SJSA1 (cell line): ENCODE data around the gene PRDM12. TPM values are rescaled to one million over a fixed set of nuclear protein-coding genes. Genes with fewer than 3 reads are reported as not detected.

Experiments
- DNase-seq, 2 experiments: peaks; one replicate each; pipeline ENCODE4 v3.0.0-alpha.2; 2015 to 2020; ENCODE audit warnings: low spot score in 2 of 2, low read depth in 1 of 2
- H3K27ac ChIP-seq: fragments of 250-450 bp; sonication (Bioruptor Pico); 2 replicates; pipeline ENCODE4 v1.5.1; 2020; ENCODE audit warnings: mild to moderate bottlenecking, moderate library complexity
- H3K27me3 ChIP-seq: fragments of 250-450 bp; sonication (Bioruptor Pico); replicated peaks from 2 replicates; pipeline ENCODE4 v1.5.1; 2020; ENCODE audit warnings: mild to moderate bottlenecking, moderate library complexity
- H3K36me3 ChIP-seq: fragments of 250-450 bp; sonication (Bioruptor Pico); 2 replicates; pipeline ENCODE4 v1.5.1; 2020; ENCODE audit warnings: mild to moderate bottlenecking
- H3K4me1 ChIP-seq: fragments of 250-450 bp; sonication (Bioruptor Pico); replicated peaks from 2 replicates; pipeline ENCODE4 v1.6.1; 2021; ENCODE audit warnings: mild to moderate bottlenecking
- H3K4me3 ChIP-seq: fragments of 250-450 bp; sonication (Bioruptor Pico); 2 replicates; pipeline ENCODE4 v1.5.1; 2020; ENCODE audit warnings: mild to moderate bottlenecking
- H3K9me3 ChIP-seq: fragments of 250-450 bp; sonication (Bioruptor Pico); replicated peaks from 2 replicates; pipeline ENCODE4 v1.5.1; 2020; ENCODE audit warnings: mild to moderate bottlenecking
- total RNA-seq: library from RNA; depleted of rRNA; stranded (reverse); fragments of >200 nt; shearing (Covaris generic); gene quantifications from 2 replicates; pipeline ENCODE4 v1.2.3, GENCODE V29; 2014; rRNA removed

The PRDM12 gene
- total RNA-seq: not detected in 2 replicates

DNA sequence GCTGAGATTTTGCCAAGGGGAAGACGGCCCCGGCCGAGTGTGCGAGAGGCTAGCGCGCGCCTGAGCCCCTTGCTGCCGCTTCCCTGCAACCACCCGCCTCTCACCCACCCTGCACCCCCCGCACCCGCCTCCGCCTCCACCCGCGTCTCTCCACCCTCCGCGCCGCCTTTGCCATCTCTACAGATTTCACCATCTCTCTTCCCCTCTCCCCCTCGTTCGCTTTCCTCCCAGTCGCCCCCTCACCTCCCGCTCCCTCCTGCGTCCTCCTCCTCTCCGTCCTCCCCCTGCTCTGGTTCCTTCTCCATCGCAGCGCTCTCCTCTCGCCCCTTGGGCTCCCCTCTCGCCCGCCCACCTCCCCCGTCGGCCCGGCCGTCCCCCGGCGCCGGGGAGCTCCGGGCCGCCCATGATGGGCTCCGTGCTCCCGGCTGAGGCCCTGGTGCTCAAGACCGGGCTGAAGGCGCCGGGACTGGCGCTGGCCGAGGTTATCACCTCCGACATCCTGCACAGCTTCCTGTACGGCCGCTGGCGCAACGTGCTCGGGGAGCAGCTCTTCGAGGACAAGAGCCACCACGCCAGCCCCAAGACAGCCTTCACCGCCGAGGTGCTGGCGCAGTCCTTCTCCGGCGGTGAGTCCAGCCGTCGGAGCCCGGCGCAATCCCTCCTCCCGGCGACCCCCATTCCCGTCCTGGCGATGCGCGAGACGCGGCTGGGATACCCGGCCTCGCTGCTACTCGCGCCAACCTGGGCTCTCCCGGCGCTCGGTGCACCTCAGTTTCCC, at the start of gene PRDM12:
TSS of gene PRDM12 (plus strand) at position 344 of the 778 bp plus-strand sequence. CDS start at position 404, 60 bp downstream.
- H3K27me3 ChIP-seq: peaks cover 82% of the 10 kb centered on the region
- H3K4me1 ChIP-seq: peaks cover 11% of the 10 kb centered on the region
- DNase-seq: no peak
- H3K36me3 ChIP-seq: no peaks in the 10 kb centered on the region
- no peak within 1 kb of the TSS for H3K4me3 ChIP-seq
- no peak within 1 kb of the TSS for H3K27ac ChIP-seq
- H3K9me3 ChIP-seq: 0 out of 2 replicates have a peak, but pooled peaks cover 2% of the 10 kb centered on the region

- Histone ChIP-seq H3K4me3 (no peak overlapping the region), H3K36me3 (peaks cover 93% of the 10 kb centered on the region), H3K4me1 (no peaks in the 10 kb centered on the region), H3K9me3 (no peaks in the 10 kb centered on the region), H3K27ac (no peak overlapping the region), H3K27me3 (no peaks in the 10 kb centered on the region)
- no peak for DNase-seq
Measured at GRCh38 chr9:130616451-130616850, 47.9 kb upstream of the PRDM12 start.

DNA sequence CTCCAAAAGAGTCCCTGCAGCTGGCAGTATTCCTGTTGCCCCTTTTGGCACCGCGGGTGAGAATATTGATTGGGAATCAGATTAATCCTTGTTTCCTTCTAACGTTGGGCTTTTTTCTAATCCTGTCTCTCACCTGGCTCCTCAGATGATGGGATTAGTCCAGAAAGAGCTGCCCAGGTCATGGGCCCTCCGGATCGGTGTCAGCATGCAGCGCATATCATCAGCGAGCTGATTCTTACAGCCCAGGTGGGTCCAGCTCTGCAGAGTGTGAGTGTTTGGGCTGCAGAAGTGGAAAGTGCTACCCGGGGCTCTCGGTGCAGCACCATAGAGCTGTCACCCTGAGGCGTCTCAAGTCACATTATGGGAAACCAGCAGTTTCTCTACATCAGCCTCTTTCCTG, 40.9 kb upstream of the PRDM12 start:
- H3K9me3 ChIP-seq: no peaks in the 10 kb centered on the region
- H3K36me3 ChIP-seq: peaks cover 86% of the 10 kb centered on the region
- no peak overlapping the region for H3K4me3 ChIP-seq
- no peaks in the 10 kb centered on the region for H3K27me3 ChIP-seq
- H3K27ac ChIP-seq: no peak overlapping the region
- no peak for DNase-seq
- no peaks in the 10 kb centered on the region for H3K4me1 ChIP-seq

DNA sequence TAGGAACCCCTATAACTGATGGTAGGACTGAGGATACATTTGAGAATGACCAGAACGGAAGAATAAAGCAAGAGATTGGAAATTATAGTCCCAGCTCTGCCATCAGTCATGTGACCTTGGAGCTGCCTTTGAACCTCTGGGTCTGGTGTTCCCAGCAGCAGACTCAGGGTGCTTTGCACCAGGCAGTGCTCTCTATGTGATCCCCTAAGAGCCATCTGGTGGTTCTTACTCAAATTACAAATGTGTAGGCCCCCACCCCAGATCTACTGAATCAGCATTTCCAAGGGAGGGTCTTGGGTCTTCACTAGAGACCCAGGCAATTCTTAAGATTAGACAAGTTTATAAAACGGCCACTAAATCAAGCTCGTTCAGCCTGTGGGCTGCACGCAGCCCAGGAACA, 40.2 kb upstream of the PRDM12 start:
- Histone ChIP-seq H3K36me3 (peaks cover 82% of the 10 kb centered on the region), H3K27ac (no peak overlapping the region), H3K4me1 (no peaks in the 10 kb centered on the region), H3K27me3 (no peaks in the 10 kb centered on the region), H3K9me3 (no peaks in the 10 kb centered on the region), H3K4me3 (no peak overlapping the region)
- no peak for DNase-seq

DNA sequence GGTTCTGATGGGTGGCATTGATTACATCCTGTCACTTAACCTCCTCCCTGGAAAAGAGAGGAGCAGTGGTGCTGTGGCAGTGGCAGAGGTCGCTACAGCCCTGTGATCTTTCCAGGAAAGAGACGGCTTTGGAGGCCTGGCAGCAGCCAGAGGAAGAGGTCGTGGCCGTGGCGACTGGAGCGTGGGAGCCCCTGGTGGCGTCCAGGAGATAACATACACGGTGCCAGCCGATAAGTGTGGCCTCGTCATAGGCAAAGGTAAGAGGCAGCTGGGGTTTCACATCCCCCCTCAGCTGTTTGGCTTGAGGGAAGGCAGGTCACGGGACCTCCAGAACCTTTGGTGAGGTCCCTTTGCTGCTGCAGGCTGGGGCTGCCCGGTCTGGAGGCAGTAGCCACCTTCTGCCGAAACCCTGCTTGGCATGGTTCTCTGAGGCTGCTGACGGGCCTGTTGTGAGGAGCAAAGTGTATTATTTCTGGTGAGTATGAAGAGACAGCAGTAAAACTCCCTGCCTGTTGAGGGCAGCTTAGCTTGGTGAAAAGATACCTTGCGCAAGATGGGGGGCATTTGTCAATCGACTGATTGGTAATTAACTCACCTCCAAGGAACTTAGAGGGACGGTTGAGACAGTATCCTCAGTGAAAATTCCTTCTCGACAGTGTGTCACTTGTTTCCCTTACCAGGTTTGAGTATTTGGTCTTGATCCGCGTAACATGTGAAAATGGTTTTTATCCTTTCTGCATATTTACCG, 38.0 kb upstream of the PRDM12 start:
- no peak overlapping the region for H3K4me3 ChIP-seq
- H3K27ac ChIP-seq: no peak overlapping the region
- peaks cover 83% of the 10 kb centered on the region for H3K36me3 ChIP-seq

DNA sequence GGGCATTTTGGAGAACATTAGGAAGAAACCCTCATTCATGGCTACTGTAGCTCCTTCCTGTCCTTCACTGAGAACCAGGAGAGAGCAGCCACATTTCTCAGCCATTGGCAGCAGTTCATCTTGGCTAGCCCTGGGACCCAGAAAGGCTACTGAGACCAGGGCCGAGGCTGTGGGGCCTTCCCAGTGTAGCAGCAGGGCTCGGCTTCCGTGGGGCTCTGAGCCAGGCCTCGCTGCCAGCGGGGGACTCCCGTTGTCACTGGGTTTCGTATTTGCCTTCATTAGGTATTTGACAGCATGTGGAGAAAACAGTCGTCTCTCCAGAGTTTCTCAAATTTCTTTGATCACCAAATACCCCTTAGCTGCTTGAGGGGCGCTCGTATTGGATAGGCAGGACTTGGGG, 37.3 kb upstream of the PRDM12 start:
- no peaks in the 10 kb centered on the region for H3K27me3 ChIP-seq
- no peaks in the 10 kb centered on the region for H3K4me1 ChIP-seq
- H3K36me3 ChIP-seq: peaks cover 85% of the 10 kb centered on the region
- H3K4me3 ChIP-seq: no peak overlapping the region
- no peak for DNase-seq
- H3K9me3 ChIP-seq: no peaks in the 10 kb centered on the region
- H3K27ac ChIP-seq: no peak overlapping the region

More for the DNA sequence above, 38.0 kb upstream of the PRDM12 start:
- no peak for DNase-seq
- Histone ChIP-seq H3K4me1 (no peaks in the 10 kb centered on the region), H3K27me3 (no peaks in the 10 kb centered on the region), H3K9me3 (no peaks in the 10 kb centered on the region)

DNA sequence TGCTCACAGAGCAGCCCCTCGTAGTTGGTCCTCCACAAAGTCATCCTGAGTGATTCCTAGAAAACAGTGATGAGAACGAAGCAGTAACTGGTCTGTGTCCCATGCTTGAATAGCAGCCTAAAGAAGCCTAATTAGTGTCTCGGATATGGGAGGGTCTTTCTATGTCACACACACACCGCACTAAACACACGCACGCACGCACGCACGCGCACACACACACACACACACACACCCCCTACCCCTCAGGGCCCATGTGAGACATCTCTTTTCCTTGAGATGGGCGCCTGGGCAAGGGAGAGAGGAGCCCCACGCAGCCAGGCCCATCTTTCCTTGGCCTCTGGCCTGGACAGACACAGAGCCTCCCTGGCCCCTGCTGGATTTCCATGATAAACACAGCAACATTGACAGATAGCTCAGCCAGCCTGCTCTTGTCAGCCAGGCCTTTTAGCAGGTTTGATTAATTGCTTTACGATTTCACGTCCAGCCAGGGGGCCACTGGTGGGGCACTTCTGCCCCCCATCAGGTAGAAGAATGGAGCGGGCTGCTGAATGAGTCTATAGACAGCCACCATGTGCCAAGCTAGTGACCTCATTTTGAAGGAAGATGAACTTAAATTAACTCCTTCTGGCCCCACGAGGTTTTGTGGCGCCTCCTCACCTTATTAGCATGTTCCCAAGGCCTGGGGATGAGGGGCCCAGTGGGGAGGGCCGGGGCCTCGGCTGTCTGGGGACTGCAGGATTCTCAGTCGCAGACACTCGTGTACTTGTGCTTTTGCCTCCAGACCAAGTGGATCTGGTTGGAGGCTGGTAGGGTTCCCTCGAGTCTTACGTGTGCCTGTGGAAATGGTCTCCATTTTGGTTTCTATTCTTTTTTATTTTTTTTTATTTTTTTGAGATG, 36.2 kb upstream of the PRDM12 start:
- H3K27me3 ChIP-seq: no peaks in the 10 kb centered on the region
- H3K27ac ChIP-seq: no peak overlapping the region
- H3K36me3 ChIP-seq: peaks cover 93% of the 10 kb centered on the region
- no peaks in the 10 kb centered on the region for H3K4me1 ChIP-seq
- no peak for DNase-seq
- no peak overlapping the region for H3K4me3 ChIP-seq
- no peaks in the 10 kb centered on the region for H3K9me3 ChIP-seq

- no peak for DNase-seq
- Histone ChIP-seq H3K27me3 (no peaks in the 10 kb centered on the region), H3K27ac (no peak overlapping the region)
Measured at GRCh38 chr9:130629443-130630070, 34.8 kb upstream of the PRDM12 start.

GRCh38 chr9:130630071-130630450, 34.3 kb upstream of the PRDM12 start:
- Histone ChIP-seq H3K4me3 (no peak overlapping the region), H3K27me3 (no peaks in the 10 kb centered on the region), H3K4me1 (no peaks in the 10 kb centered on the region), H3K9me3 (no peaks in the 10 kb centered on the region), H3K27ac (no peak overlapping the region), H3K36me3 (peaks cover 90% of the 10 kb centered on the region)
- no peak for DNase-seq

More at GRCh38 chr9:130629443-130630070, 34.8 kb upstream of the PRDM12 start:
- no peak overlapping the region for H3K4me3 ChIP-seq
- H3K36me3 ChIP-seq: peaks cover 90% of the 10 kb centered on the region
- no peaks in the 10 kb centered on the region for H3K9me3 ChIP-seq
- no peaks in the 10 kb centered on the region for H3K4me1 ChIP-seq

DNA sequence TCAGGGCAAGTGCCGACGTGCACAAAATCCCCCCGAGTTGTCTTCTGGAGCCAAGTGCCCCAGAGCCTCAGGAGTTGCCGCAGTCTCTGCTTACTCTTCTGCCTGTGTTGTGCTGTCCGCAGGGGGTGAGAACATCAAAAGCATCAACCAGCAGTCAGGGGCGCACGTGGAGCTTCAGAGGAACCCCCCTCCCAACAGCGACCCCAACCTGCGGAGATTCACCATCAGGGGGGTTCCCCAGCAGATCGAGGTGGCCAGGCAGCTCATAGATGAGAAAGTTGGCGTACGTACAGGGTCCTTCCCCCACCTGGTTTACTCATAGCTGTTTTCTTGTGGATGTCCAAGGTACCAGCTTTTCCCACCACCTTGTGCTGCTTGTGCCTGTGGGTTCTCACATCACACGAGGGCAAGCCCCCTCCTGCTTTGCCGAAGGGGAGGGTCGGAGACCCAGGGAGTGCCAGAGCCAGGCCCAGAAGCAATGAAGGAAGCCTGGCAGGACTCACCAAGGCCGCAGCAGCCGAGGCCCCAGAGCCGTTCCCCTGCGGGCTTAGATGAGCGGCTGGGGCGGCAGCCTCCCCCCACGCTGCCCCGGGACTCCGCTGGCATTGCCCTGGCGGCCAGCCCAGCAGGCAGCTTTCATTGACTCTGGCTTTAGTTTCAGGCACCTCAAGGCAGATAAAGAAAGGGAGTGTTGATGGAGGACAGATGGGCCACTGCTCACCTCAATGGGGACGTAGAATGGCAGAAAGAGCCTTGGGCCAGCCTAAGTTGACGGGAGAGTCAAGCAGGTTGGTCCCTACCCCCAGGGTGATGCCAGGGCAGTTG, 33.7 kb upstream of the PRDM12 start:
- no peak overlapping the region for H3K27ac ChIP-seq
- no peaks in the 10 kb centered on the region for H3K27me3 ChIP-seq
- no peak overlapping the region for H3K4me3 ChIP-seq
- H3K4me1 ChIP-seq: no peaks in the 10 kb centered on the region
- no peaks in the 10 kb centered on the region for H3K9me3 ChIP-seq
- DNase-seq: no peak
- H3K36me3 ChIP-seq: peaks cover 86% of the 10 kb centered on the region

DNA sequence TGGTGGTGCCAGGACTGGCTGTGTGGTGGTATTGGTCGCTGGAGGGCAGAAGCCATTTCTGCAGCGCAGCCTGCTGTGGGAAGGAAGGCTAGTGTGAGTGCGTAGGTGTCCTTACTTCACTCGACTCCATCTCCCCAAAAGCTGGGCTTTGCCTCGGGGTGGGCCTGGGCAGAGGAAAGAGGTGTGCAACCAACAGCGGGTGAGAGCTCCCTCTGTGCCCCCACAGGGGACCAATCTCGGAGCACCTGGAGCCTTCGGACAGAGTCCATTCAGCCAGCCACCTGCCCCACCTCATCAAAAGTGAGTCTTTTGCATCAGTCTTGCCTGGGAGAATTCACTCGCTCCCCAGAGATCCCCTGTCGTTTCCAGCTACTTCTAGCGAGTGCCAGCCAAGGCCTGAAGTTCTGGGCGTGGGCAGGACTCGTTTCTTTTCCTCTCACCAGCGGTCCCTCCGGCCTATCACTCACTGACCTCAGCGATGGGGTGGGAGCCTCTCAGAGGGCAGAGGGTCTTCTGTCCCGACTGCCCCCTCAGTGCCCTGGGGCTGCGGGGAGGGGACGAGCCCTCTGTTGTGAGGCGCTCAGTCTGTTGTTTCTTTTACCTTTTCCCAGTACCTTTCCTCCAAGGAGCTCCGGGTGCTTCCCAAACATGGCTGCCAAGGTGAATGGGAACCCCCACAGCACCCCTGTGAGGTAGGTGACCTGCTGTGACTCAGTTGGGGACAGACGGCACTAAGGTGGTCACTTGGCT, 32.9 kb upstream of the PRDM12 start:
- Histone ChIP-seq H3K4me3 (no peak overlapping the region), H3K9me3 (no peaks in the 10 kb centered on the region), H3K27ac (no peak overlapping the region), H3K27me3 (no peaks in the 10 kb centered on the region), H3K4me1 (no peaks in the 10 kb centered on the region), H3K36me3 (peaks cover 86% of the 10 kb centered on the region)
- no peak for DNase-seq

- Histone ChIP-seq H3K27ac (no peak overlapping the region), H3K36me3 (peaks cover 83% of the 10 kb centered on the region), H3K9me3 (no peaks in the 10 kb centered on the region), H3K27me3 (no peaks in the 10 kb centered on the region), H3K4me3 (no peak overlapping the region), H3K4me1 (no peaks in the 10 kb centered on the region)
- DNase-seq: no peak
Measured at GRCh38 chr9:130632081-130632710, 32.2 kb upstream of the PRDM12 start.
